RKO (cell line): Measurements from ENCODE around the gene CPVL.
A peak's percentile ranks its signal among the peaks of the same experiment; 100 is the strongest.

Experiments
- DNase-seq: peaks from one replicate; pipeline ENCODE4 v3.0.0-alpha.2; 2016; ENCODE audit warnings: low spot score

The CPVL gene

DNA sequence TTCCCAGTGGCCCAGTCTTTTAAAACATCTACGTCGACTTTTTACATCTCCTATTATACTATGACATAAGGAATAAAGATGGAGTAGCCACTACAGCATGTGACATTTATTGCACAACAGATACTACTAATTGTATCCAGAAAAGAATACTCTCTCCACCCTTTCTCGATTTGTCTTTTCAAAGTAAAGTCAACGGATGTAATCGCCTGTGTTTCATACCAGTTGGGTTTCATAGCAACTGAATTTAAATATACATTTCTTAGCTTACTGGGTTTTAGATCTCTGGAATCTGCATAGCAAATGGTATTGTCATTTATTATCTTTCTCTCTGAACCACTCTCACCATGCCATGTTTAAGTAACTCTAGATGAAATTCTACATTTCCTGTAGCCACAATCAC is 101.8 kb downstream of the CPVL start:
- no peak for DNase-seq

DNA sequence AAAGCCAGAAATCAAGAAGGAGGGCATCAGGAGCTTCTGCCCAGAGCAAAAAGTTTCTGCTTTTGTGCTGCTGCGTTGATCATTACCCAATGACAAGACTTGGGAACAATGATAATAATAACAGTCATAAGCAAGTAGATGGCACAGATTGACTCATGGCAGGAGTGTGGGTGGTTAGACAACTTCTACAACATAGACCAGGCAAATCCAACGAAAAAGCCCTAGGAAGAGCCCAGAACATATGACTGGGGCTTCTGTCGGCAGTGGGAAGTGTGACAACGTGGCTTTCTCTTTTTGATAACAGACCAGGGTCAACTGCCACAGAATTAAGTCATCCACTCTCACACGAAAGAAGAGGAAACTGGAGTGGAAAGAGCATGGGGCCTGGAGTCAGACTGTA is 102.8 kb downstream of the CPVL start:
- no peak for DNase-seq

DNA sequence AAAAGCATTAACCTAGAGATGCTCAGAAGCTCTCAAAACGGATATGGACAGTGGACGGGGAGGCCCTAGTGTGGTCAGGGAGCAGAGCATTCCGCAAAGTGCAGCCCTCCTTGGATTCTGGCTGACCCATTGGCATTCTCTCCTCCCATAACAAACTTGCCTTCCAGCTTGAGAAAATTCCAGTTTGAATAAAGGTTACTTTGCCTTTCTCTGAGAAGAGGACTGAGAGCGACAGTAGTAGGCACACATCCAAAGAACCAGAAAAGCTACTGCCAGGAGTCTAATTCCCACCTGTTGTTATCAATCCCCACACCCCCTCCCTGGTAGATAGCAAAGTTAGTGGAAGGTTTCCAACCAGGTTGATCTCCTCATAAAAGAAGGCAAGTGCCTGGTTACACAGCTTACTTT is 103.5 kb downstream of the CPVL start:
- DNase-seq: no peak

DNA sequence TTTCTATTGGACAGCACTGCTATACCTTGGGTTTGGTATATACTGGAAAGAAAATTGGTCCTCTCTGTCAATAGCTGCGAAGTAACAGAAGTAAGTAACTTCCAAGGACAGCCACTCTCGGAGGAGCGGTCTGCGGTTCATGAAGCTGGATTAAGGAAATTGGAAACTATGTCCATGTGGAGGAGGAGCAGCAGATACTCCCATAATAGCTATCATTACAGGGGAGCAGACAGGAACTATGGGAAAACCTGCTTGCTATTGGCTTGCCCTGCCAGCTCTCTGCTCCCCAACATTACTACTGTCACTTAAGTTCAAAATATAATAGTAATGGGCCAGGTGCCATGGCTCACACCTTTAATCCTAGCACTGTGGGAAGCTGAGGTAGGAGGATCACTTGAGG is 104.3 kb downstream of the CPVL start:
- DNase-seq: no peak

DNA sequence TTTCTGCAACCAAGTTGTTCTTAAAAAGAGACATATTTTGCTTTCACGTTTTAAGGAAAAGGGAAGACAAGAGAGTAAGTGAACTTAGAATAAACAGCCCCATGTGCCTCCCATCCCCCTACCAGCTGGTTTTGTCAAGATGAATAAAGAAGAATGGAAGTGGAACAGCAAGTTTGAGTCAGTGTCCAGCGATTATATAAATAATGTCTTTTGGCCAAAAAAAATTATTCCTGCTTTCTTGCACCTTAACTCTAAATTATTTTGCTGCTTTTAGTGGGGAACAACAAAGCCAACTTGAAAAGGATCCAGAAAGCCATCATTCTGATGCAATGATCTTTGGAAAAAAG is 105.8 kb downstream of the CPVL start:
- DNase-seq: no peak

DNA sequence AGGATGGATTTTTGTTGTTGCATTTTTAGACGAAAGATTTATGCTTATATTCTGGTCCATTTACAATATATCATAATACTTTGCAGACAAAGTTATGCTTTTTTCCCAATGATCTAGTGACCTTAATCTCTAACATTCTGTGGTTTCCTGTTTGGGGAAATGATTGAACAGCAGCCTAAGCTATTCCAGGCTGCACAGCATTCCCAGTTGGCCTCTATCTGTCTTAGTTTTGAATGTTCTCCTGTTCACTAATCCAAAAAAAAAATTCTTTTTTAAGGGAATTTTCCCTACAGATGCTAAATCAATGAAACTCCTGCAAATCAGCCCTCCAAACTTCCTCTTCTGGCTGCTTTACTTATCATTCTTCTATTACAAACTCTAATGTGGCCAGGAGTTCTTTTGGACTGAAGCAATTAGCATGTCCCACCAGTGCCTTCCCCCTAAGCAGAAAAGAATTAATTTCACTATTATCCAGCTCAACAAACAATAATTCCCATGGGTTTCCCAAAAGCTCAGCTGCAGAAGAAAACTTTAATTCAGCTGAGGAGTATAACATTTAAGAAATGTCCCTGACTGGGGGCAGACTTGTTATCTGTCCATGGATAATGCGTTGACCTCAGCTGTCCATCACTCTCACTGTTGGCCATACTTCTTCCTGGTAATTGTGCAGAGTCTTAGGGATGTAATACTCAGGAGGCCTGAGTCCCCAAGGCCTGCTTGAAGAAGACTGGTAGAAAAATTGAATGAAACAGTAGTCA is 106.3 kb downstream of the CPVL start:
- DNase-seq: no peak

DNA sequence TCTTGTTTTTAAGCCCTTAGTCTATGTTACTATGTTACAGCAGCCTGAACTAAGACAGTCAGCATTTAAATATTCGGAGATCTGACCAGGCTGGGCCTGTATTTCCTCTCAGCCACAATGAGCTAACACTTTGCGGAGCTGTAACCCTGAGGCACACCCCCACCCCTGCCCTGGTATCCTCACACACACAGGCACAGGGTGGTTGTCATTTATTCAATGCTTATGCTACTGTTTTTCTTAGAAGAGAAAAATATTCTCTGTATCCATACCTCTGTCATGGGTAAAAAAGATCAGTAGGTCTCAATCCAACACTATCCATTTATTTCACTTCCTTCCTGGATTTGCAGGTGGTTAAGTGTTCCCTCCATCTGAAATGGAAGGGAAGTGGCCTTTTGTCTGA is 107.9 kb downstream of the CPVL start:
- no peak for DNase-seq

DNA sequence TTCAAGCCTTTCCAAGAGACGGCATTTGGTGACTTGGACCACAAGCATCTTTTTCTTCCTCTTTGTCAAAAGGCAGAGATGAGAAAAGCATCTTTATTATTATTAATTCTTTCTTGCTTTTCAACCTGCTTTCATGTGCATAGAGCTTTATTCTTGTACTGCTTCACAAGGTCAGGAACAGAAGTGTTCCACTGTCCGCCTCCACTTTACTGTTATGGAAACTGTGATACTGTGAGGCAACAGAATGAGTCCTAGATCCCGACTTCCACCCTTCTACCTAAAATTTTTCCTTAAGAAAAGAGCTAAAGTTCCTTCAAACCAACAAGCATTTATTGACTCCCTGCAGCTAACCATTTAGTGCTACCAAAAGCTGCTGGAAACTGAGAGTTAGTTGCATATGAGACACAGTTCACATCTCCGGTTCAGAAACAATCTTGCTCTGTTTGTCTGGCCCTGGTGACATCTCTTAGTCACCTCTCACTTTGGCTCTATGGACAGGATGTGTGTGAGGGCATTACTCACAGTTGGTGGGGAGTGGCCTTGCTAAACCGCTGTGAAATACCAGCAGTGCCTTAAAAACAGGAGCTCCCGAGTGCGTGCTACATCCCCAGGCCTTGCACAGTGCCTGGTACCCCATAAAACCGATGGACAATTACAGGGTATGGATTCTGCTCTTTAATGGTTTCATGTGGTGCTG is 111.1 kb downstream of the CPVL start:
- DNase-seq: peak; percentile 88

DNA sequence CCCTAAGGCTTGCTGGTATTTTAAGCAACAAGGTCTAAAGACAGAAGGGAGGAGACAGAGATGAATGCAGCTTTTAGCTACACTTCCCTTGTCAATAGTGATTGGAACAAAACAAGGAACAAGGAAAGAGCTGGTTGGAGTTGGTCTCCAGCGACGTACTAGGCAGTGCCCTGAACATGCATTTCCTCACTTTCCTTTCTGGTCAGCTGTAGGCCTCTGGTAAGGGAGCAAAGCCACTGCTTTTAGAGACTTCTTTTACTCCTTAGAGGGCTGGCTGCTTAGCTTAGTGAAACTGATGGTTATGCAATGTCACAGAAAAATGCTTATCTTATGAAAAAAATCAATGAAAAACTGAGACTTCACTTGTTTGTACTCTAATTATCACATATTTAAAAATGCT is 112.8 kb downstream of the CPVL start:
- no peak for DNase-seq

DNA sequence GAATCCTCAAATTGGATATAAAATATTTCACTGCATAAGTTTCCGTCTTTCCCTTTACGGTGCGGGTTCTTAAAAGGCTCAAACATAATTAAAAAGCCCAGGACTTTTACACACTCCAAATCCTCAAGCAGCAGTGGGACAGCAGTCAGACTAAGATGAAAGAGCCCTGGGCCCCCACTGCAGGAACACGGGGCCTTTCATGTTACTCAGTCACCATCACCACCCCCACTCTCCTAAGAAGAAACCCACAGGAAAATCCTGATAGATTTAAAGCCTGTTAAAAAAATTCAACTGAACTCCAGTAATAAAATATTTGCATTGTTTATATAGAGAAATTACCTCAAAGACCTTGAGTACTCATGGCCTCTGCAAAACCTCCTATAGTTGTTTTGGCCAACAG is 114.2 kb downstream of the CPVL start:
- no peak for DNase-seq

DNA sequence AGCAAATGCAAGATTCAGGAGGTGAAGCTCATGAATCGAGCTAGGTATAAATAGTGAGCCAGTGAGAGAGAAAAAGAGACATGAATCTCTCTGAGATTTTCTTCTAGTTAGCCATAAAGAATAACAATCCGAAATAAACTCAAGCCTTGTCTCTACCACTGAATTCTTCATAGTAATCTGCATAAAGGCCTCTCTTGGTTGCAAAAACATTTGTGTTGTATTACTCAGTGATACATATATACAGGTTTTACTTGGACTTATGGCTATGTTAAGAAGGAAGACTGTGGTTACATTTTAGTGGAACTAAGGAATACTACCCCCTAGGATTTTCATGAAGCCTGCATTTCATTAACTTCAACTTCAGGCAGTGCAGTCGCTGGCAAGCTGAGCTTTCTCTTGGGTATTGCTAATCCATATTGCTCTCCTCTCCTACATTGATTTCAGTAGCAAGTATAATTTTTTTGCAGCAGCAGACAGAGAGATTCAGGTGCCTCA is 115.5 kb downstream of the CPVL start:
- no peak for DNase-seq

DNA sequence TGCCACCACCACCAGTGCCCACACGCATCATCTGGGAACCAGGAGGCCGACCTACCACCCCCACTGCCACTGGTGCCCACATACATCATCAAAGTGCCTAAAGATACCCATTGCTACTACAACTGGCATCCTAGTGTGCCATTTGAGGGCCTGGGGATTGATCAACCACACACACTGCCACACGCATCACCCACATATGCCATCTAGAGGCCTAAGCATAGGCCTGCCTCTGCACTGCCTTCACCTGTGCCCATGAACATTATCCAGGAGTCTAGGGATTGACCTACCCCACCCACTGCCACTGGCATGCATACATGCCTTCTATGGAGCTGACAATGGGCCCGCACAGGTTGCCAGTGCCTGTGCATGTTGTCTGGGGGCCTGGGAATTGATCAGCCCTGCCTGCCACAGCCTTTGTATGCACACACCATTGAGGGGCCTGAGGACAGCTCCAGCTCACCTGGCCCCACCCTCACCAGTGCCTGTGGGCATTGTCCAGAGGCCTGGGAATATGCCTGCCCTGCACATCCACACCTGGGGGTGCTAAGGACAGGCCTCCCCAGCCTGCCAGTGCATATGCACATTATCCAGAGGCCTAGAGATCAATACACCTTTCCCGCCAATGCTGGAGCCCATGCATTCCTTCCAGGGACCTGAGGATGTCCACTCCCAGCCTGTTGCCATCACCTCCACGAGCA is 123.9 kb downstream of the CPVL start:
- DNase-seq: no peak

DNA sequence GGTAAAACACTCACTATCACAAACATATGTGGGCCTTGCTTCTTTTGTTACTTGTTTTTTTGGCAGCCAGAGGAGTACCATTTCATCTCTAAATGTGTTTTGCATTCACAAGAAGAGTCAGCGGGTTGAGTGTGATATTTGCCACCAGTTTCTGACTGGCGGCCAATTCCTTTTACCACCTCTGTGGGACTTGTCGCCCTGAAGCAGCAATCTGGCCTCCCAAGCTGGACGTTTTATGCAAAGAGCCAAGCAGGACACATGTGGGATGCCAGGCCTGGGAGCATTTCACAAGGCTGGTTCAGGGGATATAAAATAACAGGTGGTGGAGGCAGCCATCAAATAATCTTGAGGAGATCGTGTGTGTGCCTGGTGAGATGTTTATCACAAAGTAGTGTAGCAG is 126.4 kb downstream of the CPVL start:
- DNase-seq: no peak

DNA sequence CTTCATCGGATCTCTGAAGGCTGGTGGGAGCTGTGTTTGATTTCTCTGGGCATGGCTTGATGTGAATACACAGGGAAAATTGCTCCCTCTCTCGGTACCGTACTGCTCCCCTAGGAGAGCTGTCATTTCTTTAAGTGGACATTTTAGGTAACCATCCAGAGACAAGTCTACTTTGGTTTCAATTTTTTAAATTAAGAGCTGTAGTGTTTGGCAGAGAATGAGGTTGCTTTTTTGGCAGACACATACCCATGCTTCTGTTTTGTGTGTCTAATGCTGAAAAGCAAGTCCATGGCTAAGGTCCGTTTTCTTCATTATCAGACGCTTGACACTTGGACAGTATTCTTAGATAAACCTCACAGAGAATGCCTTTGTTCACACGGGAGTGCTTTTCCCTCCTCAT is 127.0 kb downstream of the CPVL start:
- no peak for DNase-seq

DNA sequence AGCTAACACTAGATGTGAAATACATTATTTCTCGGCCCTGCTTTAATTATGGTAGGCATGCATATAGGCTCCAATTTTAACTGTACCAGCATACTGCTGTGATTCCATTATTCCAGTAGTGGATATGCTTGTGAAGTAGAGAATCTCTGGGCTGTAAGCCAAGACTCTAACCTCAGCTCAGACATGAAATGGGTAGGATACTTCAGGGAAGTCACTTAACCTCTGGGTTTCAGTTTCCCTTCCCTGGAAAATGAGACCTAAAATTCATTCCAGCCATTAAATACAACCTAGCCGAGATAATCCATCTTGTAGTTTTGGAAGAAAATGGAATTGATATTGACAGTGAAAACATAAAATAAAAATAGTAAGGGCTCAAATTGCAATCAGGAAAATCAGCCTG is 128.6 kb downstream of the CPVL start:
- DNase-seq: no peak

DNA sequence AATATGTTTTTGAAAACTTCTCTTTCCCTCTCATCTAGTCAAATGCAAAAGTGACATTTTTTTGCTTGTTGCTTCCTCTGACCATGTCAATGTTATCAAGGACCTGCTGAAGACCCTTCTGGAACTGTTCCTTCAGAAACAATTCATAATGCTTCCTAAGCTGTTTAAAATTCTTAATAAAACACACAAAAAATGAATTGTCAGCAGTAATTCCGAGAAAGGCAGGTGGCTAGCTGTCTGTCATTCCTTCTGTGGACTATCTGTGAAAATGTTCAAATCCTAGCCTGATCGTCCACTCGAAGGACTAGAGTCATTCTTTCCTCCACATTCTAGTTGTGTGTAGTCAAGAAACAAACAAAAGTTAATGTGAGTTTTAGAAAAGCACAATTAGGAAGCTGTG is 131.6 kb downstream of the CPVL start:
- DNase-seq: no peak

DNA sequence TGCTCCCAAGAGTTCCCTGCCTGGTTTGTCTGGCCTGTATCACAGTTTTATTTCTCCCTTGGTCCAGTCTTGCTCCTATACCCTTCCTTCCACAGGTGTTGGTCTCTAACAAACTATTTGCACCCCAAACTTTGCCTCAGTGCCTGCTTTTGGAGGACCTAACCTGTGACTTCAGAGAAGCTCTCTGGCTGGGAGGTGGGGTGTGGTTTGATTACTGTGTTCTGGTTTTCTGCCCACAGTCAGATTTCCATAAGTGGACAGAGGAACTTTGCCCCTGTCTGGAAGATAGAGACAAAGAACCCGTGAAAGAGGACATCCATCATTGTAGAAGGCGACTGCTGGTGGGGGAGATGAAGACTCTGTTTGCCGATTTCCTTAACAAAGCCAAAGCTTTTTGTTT is 132.4 kb downstream of the CPVL start:
- no peak for DNase-seq

DNA sequence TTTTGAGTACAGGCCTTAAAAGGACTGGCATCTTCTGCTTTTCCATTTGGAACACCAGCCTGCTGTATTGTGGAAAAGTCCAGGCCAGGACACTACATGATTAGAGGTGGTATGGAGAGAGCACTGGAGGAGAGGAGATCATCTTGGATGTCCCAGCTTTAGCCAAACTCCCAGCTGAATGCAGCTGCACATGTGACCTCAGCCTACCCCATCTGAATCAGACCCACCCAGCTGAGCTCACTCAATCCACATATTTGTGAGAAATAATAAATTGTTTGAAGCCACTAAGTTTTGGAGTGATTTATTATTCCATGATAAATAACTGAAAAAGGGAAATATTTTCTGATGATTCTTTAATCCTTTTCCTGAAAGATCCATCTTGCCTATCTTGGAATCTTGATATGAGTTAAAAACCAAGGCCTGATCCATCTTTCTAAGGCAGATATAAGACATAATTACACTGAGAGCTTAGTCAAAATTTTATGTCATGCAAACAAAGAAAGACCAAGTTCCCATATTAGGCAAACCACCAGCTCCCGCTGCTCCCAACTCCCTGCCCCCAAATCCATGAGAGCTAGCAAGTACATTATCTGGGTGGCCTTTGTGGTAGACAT is 133.1 kb downstream of the CPVL start:
- no peak for DNase-seq

DNA sequence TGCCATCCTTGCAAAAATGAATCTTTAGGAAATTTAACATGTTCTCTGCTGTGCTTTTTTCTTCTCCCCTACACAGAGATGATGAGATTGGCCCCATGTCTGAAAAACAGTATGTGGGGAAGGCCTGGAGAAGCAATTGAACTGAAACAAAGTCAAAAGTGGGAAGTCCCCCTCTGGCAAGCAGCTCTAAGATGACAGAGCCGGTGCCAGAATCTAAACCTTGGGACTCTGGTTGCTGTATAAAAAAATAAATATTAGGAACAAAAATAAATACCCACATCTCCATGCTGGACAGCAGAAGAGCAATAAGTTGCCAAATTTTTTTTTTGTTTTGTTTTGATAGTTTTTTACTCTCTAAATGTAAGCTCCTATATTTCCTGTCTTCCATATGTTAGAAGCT is 136.4 kb downstream of the CPVL start:
- DNase-seq: no peak

DNA sequence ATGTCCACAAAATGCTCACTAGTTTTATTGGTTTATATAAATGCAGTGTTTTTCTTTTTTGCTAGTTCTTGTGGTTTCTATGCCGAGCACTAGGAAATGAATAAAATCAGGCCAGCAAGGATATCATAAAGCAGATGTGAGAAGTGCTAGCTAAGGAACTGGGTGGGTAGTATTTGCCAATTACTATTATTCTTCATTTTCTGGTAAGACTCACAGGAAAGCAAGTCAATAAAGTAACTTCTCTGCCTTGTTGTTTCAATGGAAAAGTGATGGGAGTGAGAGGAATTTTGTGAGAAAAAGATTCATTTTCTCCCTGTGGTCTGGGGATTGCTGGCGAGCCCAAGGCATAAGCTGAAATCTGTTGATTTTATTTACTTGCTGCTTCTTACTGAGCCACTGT is 137.7 kb downstream of the CPVL start:
- DNase-seq: no peak

DNA sequence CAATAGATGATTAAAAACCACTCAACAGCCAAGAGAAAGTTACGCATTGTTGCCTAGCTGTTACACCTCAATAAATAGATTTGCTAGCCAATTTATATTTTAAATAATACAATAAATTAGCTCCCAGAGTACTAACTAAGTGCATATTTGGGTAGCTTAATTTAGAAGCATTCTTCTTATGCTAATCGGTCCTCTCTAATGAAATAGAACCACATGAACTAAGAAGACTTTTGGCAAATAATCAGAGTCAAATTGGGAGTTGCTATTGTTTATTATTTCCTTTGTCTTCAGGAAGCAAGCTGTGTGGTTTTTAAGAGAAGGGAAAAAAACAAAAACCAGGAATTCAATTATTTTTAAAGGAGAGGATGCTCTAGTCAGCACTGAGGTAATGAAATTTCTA is 139.2 kb downstream of the CPVL start:
- DNase-seq: no peak

DNA sequence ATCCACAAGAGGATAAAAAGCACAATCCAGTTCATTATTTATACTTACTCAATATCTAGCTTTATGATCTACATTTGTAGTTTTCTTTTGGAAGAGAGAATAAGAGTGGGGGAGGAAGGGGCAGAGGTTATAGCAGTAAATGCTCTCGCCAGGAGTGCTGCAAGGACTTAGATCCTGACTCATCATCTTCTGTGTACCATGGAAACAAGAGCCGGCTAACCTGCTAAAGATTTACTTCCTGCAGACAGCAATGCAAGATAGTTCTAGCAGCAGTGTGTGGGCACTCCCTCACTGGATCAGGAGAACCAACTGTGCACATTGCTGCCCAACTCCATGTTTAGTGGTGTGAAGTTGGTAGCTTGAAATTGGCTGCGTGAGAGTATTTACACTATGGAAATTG is 140.5 kb downstream of the CPVL start:
- DNase-seq: peak; percentile 5

DNA sequence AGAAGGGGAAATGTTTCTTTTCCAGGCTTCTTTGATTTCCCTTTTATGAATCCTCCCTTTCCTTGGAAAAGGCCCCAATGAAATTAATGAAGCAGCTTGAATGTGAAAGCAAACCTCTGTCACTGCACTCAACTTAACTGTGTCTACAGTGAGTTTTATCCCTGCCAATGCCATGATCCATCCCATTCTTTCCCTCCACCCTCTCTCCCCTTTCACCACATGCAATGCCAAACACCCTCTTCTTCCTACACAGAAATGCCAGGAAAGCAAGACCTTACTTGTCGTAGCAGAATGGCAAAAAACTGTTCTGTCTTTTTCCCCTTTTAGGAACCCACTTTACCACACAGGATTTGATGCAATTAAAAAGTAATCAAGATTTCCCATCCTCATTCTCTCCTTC is 140.9 kb downstream of the CPVL start:
- DNase-seq: no peak
